ENCODE results near the gene ATP8B2. TPM values are rescaled to one million over a fixed set of nuclear protein-coding genes. Genes with fewer than 3 reads are reported as not detected.
"Not testable (repeated sequence)": the region's sequence is repeated elsewhere in the genome, so short reads cannot be mapped to it uniquely, and the experiment has no call there.

Gene ATP8B2
- total RNA-seq, 1 donor from 2014 or later, result 50.1 TPM

GRCh38 chr1:154353966-154354365 lies 28.6 kb downstream of the ATP8B2 start:
- no peak for DNase-seq (ENCODE audit: low spot score)
- peak overlapping the region; percentile 16 for H3K27ac Mint-ChIP-seq
- H3K36me3 Mint-ChIP-seq (ENCODE audit: low read depth), result peaks cover 8% of the 10 kb centered on the region
- intact Hi-C loops (cut with micrococcal nuclease), result loop anchor here (1.0 to 5.0 kb wide), 4 partner anchors 33 to 123 kb away; no protein-coding TSS in a partner anchor
- H3K27me3 Mint-ChIP-seq (ENCODE audit: insufficient read depth), result peaks cover 5% of the 10 kb centered on the region
- no peaks in the 10 kb centered on the region for H3K9me3 Mint-ChIP-seq
- peaks cover 22% of the 10 kb centered on the region for H3K4me1 Mint-ChIP-seq (ENCODE audit: low read depth)
- peak overlapping the region; percentile 34 for H3K4me3 Mint-ChIP-seq

- no peak for DNase-seq (ENCODE audit: low spot score)
- peaks cover 8% of the 10 kb centered on the region for H3K9me3 Mint-ChIP-seq
- no peak overlapping the region for H3K4me3 Mint-ChIP-seq
- H3K36me3 Mint-ChIP-seq (ENCODE audit: low read depth), result no peaks in the 10 kb centered on the region
- no peaks in the 10 kb centered on the region for H3K27me3 Mint-ChIP-seq (ENCODE audit: insufficient read depth)
- H3K27ac Mint-ChIP-seq, result no peak overlapping the region
- intact Hi-C loops (cut with micrococcal nuclease), result no loop called here
- peaks cover 9% of the 10 kb centered on the region for H3K4me1 Mint-ChIP-seq (ENCODE audit: low read depth)
Measured at GRCh38 chr1:154358519-154358918, 33.2 kb downstream of the ATP8B2 start.

- intact Hi-C loops (cut with micrococcal nuclease), result no loop called here
- peaks cover 8% of the 10 kb centered on the region for H3K9me3 Mint-ChIP-seq
- no peaks in the 10 kb centered on the region for H3K27me3 Mint-ChIP-seq (ENCODE audit: insufficient read depth)
- no peak overlapping the region for H3K4me3 Mint-ChIP-seq
- no peak for DNase-seq (ENCODE audit: low spot score)
- H3K36me3 Mint-ChIP-seq (ENCODE audit: low read depth), result no peaks in the 10 kb centered on the region
- H3K4me1 Mint-ChIP-seq (ENCODE audit: low read depth), result no peaks in the 10 kb centered on the region
- H3K27ac Mint-ChIP-seq, result no peak overlapping the region
Measured at GRCh38 chr1:154360288-154360687, 35.0 kb downstream of the ATP8B2 start.

GRCh38 chr1:154360881-154361280 lies 35.6 kb downstream of the ATP8B2 start:
- H3K4me1 Mint-ChIP-seq (ENCODE audit: low read depth); H3K36me3 Mint-ChIP-seq (ENCODE audit: low read depth); H3K27me3 Mint-ChIP-seq (ENCODE audit: insufficient read depth); H3K27ac Mint-ChIP-seq; DNase-seq (ENCODE audit: low spot score); H3K9me3 Mint-ChIP-seq; H3K4me3 Mint-ChIP-seq; intact Hi-C loops (cut with micrococcal nuclease): not testable (repeated sequence)

- no peaks in the 10 kb centered on the region for H3K36me3 Mint-ChIP-seq (ENCODE audit: low read depth)
- peaks cover 8% of the 10 kb centered on the region for H3K9me3 Mint-ChIP-seq
- peaks cover 4% of the 10 kb centered on the region for H3K27me3 Mint-ChIP-seq (ENCODE audit: insufficient read depth)
- intact Hi-C loops (cut with micrococcal nuclease), result no loop called here
- H3K27ac Mint-ChIP-seq, result no peak overlapping the region
- DNase-seq (ENCODE audit: low spot score), result no peak
- no peak overlapping the region for H3K4me3 Mint-ChIP-seq
- no peaks in the 10 kb centered on the region for H3K4me1 Mint-ChIP-seq (ENCODE audit: low read depth)
Measured at GRCh38 chr1:154361357-154361756, 36.0 kb downstream of the ATP8B2 start.

- DNase-seq (ENCODE audit: low spot score), result no peak
- no peaks in the 10 kb centered on the region for H3K9me3 Mint-ChIP-seq
- no peak overlapping the region for H3K27ac Mint-ChIP-seq
- peaks cover 4% of the 10 kb centered on the region for H3K27me3 Mint-ChIP-seq (ENCODE audit: insufficient read depth)
- no peak overlapping the region for H3K4me3 Mint-ChIP-seq
- H3K4me1 Mint-ChIP-seq (ENCODE audit: low read depth), result peaks cover 9% of the 10 kb centered on the region
- intact Hi-C loops (cut with micrococcal nuclease), result no loop called here
- H3K36me3 Mint-ChIP-seq (ENCODE audit: low read depth), result no peaks in the 10 kb centered on the region
Measured at GRCh38 chr1:154371436-154371835, 46.1 kb downstream of the ATP8B2 start.

GRCh38 chr1:154373777-154374357 lies 48.5 kb downstream of the ATP8B2 start:
- H3K4me1 Mint-ChIP-seq (ENCODE audit: low read depth); H3K27ac Mint-ChIP-seq; intact Hi-C loops (cut with micrococcal nuclease); DNase-seq (ENCODE audit: low spot score); H3K27me3 Mint-ChIP-seq (ENCODE audit: insufficient read depth); H3K36me3 Mint-ChIP-seq (ENCODE audit: low read depth); H3K4me3 Mint-ChIP-seq; H3K9me3 Mint-ChIP-seq: not testable (repeated sequence)

- Mint-ChIP-seq H3K27me3 (ENCODE audit: insufficient read depth) (peaks cover 5% of the 10 kb centered on the region), H3K9me3 (no peaks in the 10 kb centered on the region), H3K4me1 (ENCODE audit: low read depth) (peaks cover 3% of the 10 kb centered on the region), H3K4me3 (no peak overlapping the region), H3K27ac (no peak overlapping the region), H3K36me3 (ENCODE audit: low read depth) (no peaks in the 10 kb centered on the region)
- DNase-seq (ENCODE audit: low spot score), result no peak
- intact Hi-C loops (cut with micrococcal nuclease), result no loop called here
Measured at GRCh38 chr1:154379301-154379700, 54.0 kb downstream of the ATP8B2 start.

- no peaks in the 10 kb centered on the region for H3K9me3 Mint-ChIP-seq
- DNase-seq (ENCODE audit: low spot score), result no peak
- peaks cover 20% of the 10 kb centered on the region for H3K4me1 Mint-ChIP-seq (ENCODE audit: low read depth)
- H3K27me3 Mint-ChIP-seq (ENCODE audit: insufficient read depth), result peaks cover 4% of the 10 kb centered on the region
- H3K27ac Mint-ChIP-seq, result peak overlapping the region; percentile 46
- peaks cover 1% of the 10 kb centered on the region for H3K36me3 Mint-ChIP-seq (ENCODE audit: low read depth)
- intact Hi-C loops (cut with micrococcal nuclease), result loop anchor here (5.0 kb wide), 1 partner anchor 33 kb away; no protein-coding TSS in a partner anchor
- H3K4me3 Mint-ChIP-seq, result peak overlapping the region; percentile 13
Measured at GRCh38 chr1:154384650-154385489, 59.5 kb downstream of the ATP8B2 start.

- Mint-ChIP-seq H3K9me3 (no peaks in the 10 kb centered on the region), H3K4me1 (ENCODE audit: low read depth) (peaks cover 20% of the 10 kb centered on the region), H3K4me3 (peak overlapping the region; percentile 64), H3K27ac (peak overlapping the region; percentile 92), H3K27me3 (ENCODE audit: insufficient read depth) (no peaks in the 10 kb centered on the region), H3K36me3 (ENCODE audit: low read depth) (peaks cover 1% of the 10 kb centered on the region)
- DNase-seq (ENCODE audit: low spot score), result peak; percentile 29
- intact Hi-C loops (cut with micrococcal nuclease), result loop anchor here (1.0 to 5.0 kb wide), 2 partner anchors 21 to 34 kb away; no protein-coding TSS in a partner anchor
Measured at GRCh38 chr1:154386643-154387352, 61.5 kb downstream of the ATP8B2 start.

GRCh38 chr1:154391086-154391770 lies 65.9 kb downstream of the ATP8B2 start:
- Mint-ChIP-seq H3K4me3 (no peak overlapping the region), H3K36me3 (ENCODE audit: low read depth) (peaks cover 2% of the 10 kb centered on the region), H3K27me3 (ENCODE audit: insufficient read depth) (no peaks in the 10 kb centered on the region), H3K9me3 (no peaks in the 10 kb centered on the region), H3K27ac (no peak overlapping the region), H3K4me1 (ENCODE audit: low read depth) (peaks cover 7% of the 10 kb centered on the region)
- DNase-seq (ENCODE audit: low spot score), result no peak
- intact Hi-C loops (cut with micrococcal nuclease), result no loop called here

GRCh38 chr1:154398141-154398540 lies 72.8 kb downstream of the ATP8B2 start:
- H3K4me1 Mint-ChIP-seq (ENCODE audit: low read depth), result peaks cover 10% of the 10 kb centered on the region
- H3K27ac Mint-ChIP-seq, result no peak overlapping the region
- no peak for DNase-seq (ENCODE audit: low spot score)
- intact Hi-C loops (cut with micrococcal nuclease), result no loop called here
- no peak overlapping the region for H3K4me3 Mint-ChIP-seq
- H3K36me3 Mint-ChIP-seq (ENCODE audit: low read depth), result peaks cover 6% of the 10 kb centered on the region
- H3K9me3 Mint-ChIP-seq, result no peaks in the 10 kb centered on the region
- peaks cover 2% of the 10 kb centered on the region for H3K27me3 Mint-ChIP-seq (ENCODE audit: insufficient read depth)
